ENCODE data around the gene DNAH12.

DNA sequence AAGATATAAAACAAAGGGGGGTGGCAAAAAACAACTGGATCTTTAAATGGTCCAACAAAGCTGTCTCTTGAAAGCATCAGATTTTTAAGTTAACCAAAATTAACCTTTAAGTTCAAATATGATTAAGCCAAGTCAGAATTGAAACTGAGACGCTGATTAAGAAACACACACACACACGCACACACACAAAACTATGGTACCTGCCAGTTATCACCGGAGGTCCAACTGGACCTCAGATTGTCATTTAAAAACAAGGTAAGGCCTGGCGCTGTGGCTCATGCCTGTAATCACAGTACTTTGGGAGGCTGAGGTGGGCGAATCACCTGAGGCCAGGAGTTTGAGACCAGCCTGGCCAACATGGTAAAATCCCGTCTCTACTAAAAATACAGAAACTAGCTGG is 42.6 kb upstream of the DNAH12 start:
- TF ChIP-seq RAD21 (conservative IDR thresholded peaks at IDR 0.05 in 1 of 2, IDR thresholded peaks at IDR 0.05 in 1 of 2) (no peak), HEYL (CRISPR knock-in tag; IDR thresholded peaks at IDR 0.05) (no peak), RCOR1 (IDR thresholded peaks at IDR 0.05; ENCODE audit: low read depth, low read length) (no peak), HOXB5 (CRISPR knock-in tag; IDR thresholded peaks at IDR 0.05) (no peak), KDM1A (IDR thresholded peaks at IDR 0.05; ENCODE audit: low read depth) (no peak), POLR2A (IDR thresholded peaks at IDR 0.05; ENCODE audit: low read length) (no peak), ZSCAN20 (CRISPR knock-in tag; IDR thresholded peaks at IDR 0.05) (no peak), MYC (IDR thresholded peaks at IDR 0.05; ENCODE audit: borderline replicate concordance, low read length) (no peak), HDAC2 (IDR thresholded peaks at IDR 0.05) (no peak), JUN (IDR thresholded peaks at IDR 0.05) (no peak), TP53 (CRISPR knock-in tag; IDR thresholded peaks at IDR 0.05) (no peak), FOSL2 (IDR thresholded peaks at IDR 0.05) (no peak), FOSL2 (CRISPR knock-in tag; IDR thresholded peaks at IDR 0.05) (no peak)
- TF ChIP-seq, protein P1, sequence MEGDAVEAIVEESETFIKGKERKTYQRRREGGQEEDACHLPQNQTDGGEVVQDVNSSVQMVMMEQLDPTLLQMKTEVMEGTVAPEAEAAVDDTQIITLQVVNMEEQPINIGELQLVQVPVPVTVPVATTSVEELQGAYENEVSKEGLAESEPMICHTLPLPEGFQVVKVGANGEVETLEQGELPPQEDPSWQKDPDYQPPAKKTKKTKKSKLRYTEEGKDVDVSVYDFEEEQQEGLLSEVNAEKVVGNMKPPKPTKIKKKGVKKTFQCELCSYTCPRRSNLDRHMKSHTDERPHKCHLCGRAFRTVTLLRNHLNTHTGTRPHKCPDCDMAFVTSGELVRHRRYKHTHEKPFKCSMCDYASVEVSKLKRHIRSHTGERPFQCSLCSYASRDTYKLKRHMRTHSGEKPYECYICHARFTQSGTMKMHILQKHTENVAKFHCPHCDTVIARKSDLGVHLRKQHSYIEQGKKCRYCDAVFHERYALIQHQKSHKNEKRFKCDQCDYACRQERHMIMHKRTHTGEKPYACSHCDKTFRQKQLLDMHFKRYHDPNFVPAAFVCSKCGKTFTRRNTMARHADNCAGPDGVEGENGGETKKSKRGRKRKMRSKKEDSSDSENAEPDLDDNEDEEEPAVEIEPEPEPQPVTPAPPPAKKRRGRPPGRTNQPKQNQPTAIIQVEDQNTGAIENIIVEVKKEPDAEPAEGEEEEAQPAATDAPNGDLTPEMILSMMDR (IDR thresholded peaks at IDR 0.05), result no peak
- TF ChIP-seq, protein P2, sequence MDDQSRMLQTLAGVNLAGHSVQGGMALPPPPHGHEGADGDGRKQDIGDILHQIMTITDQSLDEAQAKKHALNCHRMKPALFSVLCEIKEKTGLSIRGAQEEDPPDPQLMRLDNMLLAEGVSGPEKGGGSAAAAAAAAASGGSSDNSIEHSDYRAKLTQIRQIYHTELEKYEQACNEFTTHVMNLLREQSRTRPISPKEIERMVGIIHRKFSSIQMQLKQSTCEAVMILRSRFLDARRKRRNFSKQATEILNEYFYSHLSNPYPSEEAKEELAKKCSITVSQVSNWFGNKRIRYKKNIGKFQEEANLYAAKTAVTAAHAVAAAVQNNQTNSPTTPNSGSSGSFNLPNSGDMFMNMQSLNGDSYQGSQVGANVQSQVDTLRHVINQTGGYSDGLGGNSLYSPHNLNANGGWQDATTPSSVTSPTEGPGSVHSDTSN (IDR thresholded peaks at IDR 0.05), result no peak

Measured in A549 (cell line).